Adipocyte (in vitro differentiated cells): ENCODE results near the gene SLC46A3.

Experiments used
- DNase-seq: peaks from one replicate; pipeline ENCODE4 v3.0.0-alpha.2; 2015; ENCODE audit warnings: low read depth
- H3K27me3 ChIP-seq: replicated peaks from 2 replicates; pipeline ENCODE4 v1.7.0; 2013; ENCODE audit warnings: mild to moderate bottlenecking, low read length, moderate library complexity; ENCODE audit not compliant: control insufficient read depth, insufficient read depth
- H3K36me3 ChIP-seq: 2 replicates; pipeline ENCODE4 v1.7.0; 2013; ENCODE audit warnings: low read length, mild to moderate bottlenecking, moderate library complexity; ENCODE audit not compliant: control insufficient read depth, insufficient read depth, severe bottlenecking
- H3K4me1 ChIP-seq: 2 replicates; pipeline ENCODE4 v1.7.0; 2013; ENCODE audit warnings: mild to moderate bottlenecking, low read length, moderate library complexity; ENCODE audit not compliant: control insufficient read depth, insufficient read depth
- H3K4me3 ChIP-seq: 2 replicates; pipeline ENCODE4 v1.7.0; 2013; ENCODE audit warnings: mild to moderate bottlenecking, low read length, moderate library complexity
- H3K9ac ChIP-seq: 2 replicates; pipeline ENCODE4 v1.7.0; 2013; ENCODE audit warnings: mild to moderate bottlenecking, low read length, moderate library complexity
- H3K9me3 ChIP-seq: 2 replicates; pipeline ENCODE4 v1.7.0; 2013; ENCODE audit warnings: mild to moderate bottlenecking, low read length, moderate library complexity; ENCODE audit not compliant: control insufficient read depth

Gene SLC46A3

DNA sequence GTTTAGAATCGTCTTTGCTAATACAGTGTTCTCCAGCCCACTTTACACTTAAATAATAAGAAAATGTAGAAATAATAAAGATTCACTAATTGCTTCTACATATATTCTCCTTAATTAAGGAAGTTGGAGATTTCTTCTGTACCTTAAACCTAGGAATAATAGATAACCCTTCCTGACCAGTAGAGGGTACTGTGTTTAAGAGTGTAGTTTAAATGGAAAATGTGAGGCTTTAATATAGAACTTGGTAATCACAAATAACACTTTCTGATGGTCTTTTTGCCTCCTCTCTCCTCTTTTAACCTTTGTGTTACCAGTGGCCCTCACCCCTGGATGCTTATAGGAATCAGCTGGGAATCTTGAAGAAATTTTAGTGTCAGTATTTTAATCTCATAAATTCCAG lies 39.1 kb downstream of the SLC46A3 start:
- Histone ChIP-seq H3K4me3 (no peak overlapping the region), H3K36me3 (peaks cover 64% of the 10 kb centered on the region), H3K27me3 (no peaks in the 10 kb centered on the region), H3K9me3 (no peaks in the 10 kb centered on the region), H3K4me1 (no peaks in the 10 kb centered on the region), H3K9ac (no peak overlapping the region)
- peak; percentile 50 for DNase-seq

DNA sequence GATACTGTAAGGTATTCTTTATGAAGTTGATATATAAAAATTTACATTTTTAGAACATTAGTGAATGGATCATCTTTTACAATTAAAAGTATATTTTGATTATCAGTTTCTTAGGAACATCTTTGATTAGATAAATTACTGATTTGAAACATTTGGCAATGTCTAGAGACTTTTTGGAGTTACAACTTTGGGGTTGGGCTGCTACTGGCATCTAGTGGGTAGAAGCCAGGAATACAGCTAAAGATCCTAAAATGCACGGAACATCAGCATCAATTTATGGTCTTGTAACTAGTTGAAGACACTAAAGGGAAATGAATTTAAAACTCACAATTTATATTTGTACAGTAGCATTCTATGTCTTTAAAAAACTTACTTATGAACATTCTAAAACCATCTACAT lies 40.0 kb downstream of the SLC46A3 start:
- no peaks in the 10 kb centered on the region for H3K9me3 ChIP-seq
- H3K9ac ChIP-seq, result no peak overlapping the region
- H3K36me3 ChIP-seq, result peaks cover 72% of the 10 kb centered on the region
- H3K4me3 ChIP-seq, result no peak overlapping the region
- no peaks in the 10 kb centered on the region for H3K4me1 ChIP-seq
- no peaks in the 10 kb centered on the region for H3K27me3 ChIP-seq
- peak; percentile 34 for DNase-seq

DNA sequence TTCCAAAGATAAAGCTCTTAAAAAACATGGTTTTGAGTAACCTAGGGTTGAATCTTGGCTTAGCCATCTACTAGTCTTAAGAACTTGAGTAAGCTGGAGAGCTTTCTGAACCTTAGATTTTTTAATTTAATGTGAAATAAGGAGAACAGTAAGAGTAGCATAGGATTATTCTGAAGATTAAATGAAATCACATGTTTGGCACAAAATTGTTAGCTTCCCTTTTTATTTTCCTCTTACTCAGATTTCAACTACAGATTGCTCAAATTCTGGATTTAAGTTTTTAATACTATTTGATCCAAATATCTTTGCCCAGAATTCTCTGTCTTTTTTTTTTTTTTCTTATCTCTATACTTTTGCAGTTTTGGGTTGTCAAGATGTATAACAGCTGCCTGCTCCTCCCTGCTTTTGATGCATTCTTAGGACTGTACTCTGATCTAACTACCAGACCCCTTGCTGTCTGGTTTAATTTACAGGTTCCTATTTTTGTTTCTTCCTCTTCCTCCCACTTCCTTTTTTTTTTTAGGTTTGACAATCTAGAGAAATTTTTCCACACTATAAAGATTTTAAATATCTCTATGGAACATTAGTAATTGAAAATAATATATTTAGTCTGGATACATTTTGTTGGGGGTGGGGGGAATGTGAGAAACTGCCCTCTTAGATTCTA lies 47.5 kb downstream of the SLC46A3 start:
- Histone ChIP-seq H3K4me3 (no peak overlapping the region), H3K4me1 (no peaks in the 10 kb centered on the region), H3K27me3 (no peaks in the 10 kb centered on the region), H3K9me3 (no peaks in the 10 kb centered on the region), H3K9ac (no peak overlapping the region), H3K36me3 (peaks cover 98% of the 10 kb centered on the region)
- DNase-seq, result peak; percentile 27

DNA sequence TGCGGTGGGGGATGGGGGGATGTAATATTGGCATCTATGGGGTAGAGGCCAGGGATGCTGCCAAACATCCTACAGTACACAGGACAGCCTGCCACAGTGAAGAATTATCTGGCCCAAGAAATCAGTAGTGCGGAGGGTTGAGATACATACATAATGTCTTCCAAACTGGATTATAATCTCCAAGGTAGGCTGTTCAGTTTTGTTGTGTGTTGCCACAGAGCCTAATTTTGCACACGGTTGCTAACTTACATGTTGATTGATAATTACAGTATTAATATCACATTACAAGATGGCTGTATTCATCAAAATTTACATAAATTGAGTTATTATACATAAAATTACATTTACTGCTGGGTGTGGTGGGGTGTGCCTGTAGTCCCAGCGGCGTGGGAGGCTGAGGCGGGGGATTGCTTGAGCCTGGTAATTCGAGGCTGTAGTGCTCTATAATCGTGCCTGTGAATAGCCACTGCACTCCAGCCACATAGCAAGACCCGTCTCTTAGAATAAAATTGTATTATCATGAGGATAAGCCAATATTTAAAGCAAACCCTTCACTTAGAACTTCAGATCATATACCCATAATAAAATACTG lies 51.8 kb downstream of the SLC46A3 start:
- Histone ChIP-seq H3K4me3 (no peak overlapping the region), H3K4me1 (peaks cover 3% of the 10 kb centered on the region), H3K36me3 (peaks cover 99% of the 10 kb centered on the region), H3K9me3 (no peaks in the 10 kb centered on the region), H3K9ac (no peak overlapping the region), H3K27me3 (no peaks in the 10 kb centered on the region)
- no peak for DNase-seq

DNA sequence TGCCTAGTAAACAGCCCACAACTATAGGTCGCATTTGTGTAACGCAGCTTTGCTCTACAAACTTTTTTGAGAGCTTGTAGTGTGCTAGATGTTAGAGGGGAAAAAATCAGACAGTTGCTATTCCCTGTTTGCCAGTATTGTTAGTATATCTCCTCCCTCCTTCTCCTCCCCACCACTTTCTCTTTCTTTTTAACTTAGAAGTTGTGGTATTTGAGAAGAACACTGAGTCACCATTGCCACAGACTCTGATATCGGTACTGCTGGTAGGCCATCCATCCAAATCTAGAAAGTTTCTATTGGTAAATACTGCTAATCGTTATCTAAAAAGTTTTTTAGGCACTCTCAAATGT lies 59.2 kb downstream of the SLC46A3 start:
- Histone ChIP-seq H3K9me3 (no peaks in the 10 kb centered on the region), H3K4me1 (peaks cover 46% of the 10 kb centered on the region), H3K4me3 (peak overlapping the region; percentile 97), H3K27me3 (no peaks in the 10 kb centered on the region), H3K36me3 (peaks cover 42% of the 10 kb centered on the region), H3K9ac (peak overlapping the region; percentile 98)
- peak; percentile 76 for DNase-seq

DNA sequence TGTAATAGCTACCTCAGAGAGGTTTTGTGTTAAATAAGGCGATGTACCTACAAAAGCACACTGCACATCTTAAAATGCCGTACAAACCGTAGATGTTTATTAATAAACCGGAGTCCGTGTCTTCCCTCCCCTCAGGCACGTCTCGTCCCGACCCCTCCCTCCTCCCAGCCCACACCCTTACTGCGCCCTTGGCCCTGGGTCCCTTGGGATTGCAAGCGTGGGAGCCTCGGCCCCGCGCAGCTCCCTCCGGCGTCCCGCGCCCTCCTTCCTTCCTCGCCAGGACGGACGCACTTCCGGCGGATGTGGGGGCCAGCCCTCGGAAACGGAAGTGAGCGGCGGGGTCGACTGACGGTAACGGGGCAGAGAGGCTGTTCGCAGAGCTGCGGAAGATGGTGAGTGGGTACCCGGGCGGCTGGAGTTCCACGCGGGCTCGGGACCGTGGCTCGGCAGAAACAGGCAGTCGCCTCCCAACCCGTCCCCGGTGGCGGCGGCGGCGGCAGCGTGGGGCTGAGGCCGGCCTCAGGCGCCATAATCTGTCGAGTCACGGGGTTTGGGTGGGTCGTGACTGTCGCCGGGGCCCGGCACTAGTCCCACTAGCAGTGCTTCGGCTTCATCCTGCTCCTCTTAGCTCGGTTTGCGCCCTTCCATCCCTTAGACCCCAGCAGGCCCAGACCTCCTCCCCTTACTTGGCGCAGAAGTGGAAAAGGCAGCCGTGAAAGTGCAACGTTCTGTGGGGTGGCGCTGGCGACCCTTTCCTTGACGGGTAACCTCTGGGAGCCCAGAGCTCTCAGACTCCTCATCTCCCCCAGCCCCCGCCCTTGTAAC lies 59.8 kb downstream of the SLC46A3 start, which contains the start of gene POMP:
POMP (plus strand) TSS at position 335 of the 825 bp plus-strand sequence; CDS start at position 390, 55 bp downstream.
- no peaks in the 10 kb centered on the region for H3K9me3 ChIP-seq
- H3K27me3 ChIP-seq, result no peaks in the 10 kb centered on the region
- DNase-seq, result peak; percentile 99
- H3K36me3 ChIP-seq, result peaks cover 36% of the 10 kb centered on the region
- H3K4me3 ChIP-seq, result peak within 1 kb of the TSS; percentile 97
- H3K4me1 ChIP-seq, result peaks cover 52% of the 10 kb centered on the region
- H3K9ac ChIP-seq, result peak within 1 kb of the TSS; percentile 98

DNA sequence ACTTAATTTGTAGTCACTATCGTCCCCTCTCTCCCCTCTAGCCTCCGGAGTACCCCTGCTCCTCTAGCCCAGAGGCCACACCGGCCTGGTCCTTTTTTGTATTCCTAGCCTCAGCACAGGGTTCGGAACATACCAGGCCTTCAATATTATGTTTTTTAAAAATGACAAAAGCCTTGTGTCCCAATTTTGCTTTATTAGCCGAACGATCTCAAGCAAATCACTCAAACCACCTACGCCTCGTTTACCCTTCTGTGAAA lies 60.3 kb downstream of the SLC46A3 start:
- H3K4me1 ChIP-seq, result peaks cover 57% of the 10 kb centered on the region
- H3K27me3 ChIP-seq, result no peaks in the 10 kb centered on the region
- peak overlapping the region; percentile 97 for H3K4me3 ChIP-seq
- H3K9ac ChIP-seq, result peak overlapping the region; percentile 98
- DNase-seq, result no peak
- peaks cover 30% of the 10 kb centered on the region for H3K36me3 ChIP-seq
- H3K9me3 ChIP-seq, result no peaks in the 10 kb centered on the region

DNA sequence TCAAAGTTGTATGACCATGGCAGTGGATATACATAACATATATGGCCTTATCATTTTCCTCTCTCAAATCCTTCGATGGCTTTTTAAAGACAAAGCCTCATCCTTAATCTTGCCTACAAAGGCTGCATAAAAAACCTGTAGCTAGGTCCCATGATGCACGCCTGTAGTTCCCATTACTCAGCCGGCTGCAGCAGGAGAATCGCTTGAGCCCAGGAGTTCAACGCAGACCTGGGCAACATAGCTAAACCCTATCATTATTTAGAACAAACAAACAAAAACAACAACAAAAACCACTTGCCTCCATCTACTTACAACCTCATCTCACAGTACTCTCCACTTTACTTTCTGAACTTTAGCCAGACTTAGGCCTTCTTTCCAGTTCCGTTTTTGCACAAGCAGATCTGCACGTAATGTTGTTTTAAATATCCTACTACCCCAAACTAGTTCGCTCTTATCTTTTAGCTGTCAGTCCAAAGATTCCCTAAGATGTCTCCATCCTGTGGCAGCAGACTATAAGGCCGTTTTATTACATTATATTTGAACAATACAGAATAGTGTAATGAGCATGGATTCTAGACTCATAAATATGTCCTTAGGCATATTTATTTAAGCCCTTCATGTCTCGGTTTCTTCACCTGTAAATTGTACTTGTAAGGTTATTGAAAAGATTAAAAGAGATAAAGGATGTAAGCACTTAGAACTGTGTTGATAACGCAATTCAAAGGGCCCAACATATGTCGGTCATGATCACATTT lies 60.8 kb downstream of the SLC46A3 start:
- Histone ChIP-seq H3K4me1 (peaks cover 58% of the 10 kb centered on the region), H3K9me3 (no peaks in the 10 kb centered on the region), H3K4me3 (peak overlapping the region; percentile 97), H3K9ac (peak overlapping the region; percentile 98), H3K36me3 (peaks cover 25% of the 10 kb centered on the region), H3K27me3 (no peaks in the 10 kb centered on the region)
- peak; percentile 48 for DNase-seq

DNA sequence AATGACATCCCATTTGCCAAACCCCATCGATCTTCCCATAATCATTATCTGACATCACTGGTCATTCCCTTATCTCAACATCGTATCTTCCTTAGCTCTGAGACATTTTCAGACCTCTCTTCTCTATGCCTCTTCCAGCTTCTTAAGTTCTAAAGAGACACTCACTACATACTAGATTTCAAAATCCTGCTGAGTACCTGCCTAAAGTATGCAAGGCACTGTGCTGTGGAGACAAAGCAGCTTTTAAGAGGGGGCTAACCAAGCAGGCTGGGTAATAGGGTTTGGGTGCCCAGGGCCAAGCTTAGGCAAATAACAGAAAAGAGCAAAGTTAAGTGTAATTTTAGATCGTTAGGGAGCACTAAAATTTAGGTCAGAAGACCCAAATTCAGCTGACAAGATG lies 63.2 kb downstream of the SLC46A3 start:
- peaks cover 2% of the 10 kb centered on the region for H3K36me3 ChIP-seq

DNA sequence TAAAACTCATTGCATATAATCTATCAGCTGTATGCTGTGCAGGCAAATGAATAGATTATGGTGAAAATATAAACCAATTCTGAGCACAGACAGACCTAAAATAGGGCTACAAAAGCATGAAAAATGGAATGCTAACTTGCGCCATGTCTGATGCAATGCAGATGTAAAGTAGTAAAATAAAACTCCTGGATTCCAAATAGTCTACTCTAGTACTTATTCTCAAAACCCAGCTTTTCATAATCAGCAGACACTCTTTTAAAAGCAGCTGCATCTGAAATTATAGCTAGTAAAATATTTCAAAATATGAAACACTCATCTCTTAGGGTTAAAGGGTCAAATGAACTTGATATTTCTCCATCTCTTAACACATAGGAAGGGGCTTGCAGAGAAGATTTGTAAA lies 64.5 kb downstream of the SLC46A3 start:
- no peaks in the 10 kb centered on the region for H3K36me3 ChIP-seq
- peak; percentile 88 for DNase-seq
- H3K4me3 ChIP-seq, result no peak overlapping the region
- H3K9ac ChIP-seq, result no peak overlapping the region
- H3K27me3 ChIP-seq, result no peaks in the 10 kb centered on the region
- no peaks in the 10 kb centered on the region for H3K9me3 ChIP-seq
- peaks cover 33% of the 10 kb centered on the region for H3K4me1 ChIP-seq

More for the DNA sequence above, 63.2 kb downstream of the SLC46A3 start:
- DNase-seq, result peak; percentile 80
- no peak overlapping the region for H3K4me3 ChIP-seq
- peaks cover 40% of the 10 kb centered on the region for H3K4me1 ChIP-seq
- H3K9ac ChIP-seq, result peak overlapping the region; percentile 39
- no peaks in the 10 kb centered on the region for H3K9me3 ChIP-seq
- H3K27me3 ChIP-seq, result no peaks in the 10 kb centered on the region

DNA sequence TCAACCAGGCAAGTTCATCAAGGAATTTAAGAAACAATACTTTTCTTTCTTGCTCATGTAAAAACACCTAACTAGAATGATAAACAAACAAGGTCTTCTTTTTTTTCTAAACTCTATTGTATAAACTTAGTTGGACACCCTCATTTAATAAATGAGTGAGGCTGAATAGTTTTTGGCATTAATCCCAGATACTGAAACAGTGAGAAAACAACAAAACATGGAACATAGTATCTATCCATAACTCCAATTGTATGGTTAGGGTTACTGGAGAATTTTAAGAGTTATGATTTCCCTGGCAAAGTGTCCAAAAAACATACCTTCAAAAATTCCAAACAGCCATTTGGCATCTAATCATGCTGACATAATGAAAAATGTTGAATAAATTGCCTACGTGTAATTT lies 65.7 kb downstream of the SLC46A3 start:
- Histone ChIP-seq H3K4me3 (no peak overlapping the region), H3K9ac (no peak overlapping the region), H3K36me3 (no peaks in the 10 kb centered on the region), H3K27me3 (no peaks in the 10 kb centered on the region), H3K9me3 (no peaks in the 10 kb centered on the region), H3K4me1 (peaks cover 33% of the 10 kb centered on the region)
- no peak for DNase-seq
